DMS153 treated with DMSO at 0.1 percent for 48 hours (cell line): ENCODE measurements around the gene PHKG2.

Experiments used
- DNase-seq: peaks from one replicate; lab custom pipeline; 2025; ENCODE audit not compliant: unreplicated experiment; lab: John Stamatoyannopoulos, UW

PHKG2 gene

GRCh38 chr16:30755955-30756780 is 7.9 kb downstream of the PHKG2 start:
- DNase-seq = no peak

DNA sequence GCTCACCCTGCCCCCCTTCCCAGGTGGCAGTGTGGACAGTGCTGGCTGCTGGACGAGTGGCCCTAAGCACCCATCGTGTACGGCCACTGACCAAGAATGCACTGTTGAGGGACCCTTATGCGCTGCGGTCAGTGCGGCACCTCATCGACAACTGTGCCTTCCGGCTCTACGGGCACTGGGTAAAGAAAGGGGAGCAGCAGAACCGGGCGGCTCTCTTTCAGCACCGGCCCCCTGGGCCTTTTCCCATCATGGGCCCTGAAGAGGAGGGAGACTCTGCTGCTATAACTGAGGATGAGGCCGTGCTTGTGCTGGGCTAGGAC is 8.5 kb downstream of the PHKG2 start:
- DNase-seq = no peak

DNA sequence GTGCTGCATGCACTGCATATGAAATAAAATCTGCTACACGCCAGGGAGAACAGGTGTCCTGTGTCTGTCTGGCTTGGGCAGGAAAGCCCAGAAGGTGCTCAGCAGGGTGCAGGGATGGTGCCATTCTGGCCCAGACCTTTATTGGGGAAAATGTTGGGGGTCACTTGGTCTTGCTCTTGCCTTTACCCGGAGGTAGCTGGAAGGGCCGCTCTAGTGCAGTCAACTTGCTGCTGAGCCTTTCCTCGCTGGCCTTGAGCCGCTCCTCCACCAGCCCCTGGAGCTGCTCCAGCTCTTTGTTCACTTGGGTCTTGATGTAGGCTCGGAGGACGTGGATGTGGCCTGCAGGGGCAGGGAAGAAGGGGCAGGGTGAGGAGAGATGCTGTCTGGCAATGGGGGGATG is 9.1 kb downstream of the PHKG2 start:
- DNase-seq = no peak

- DNase-seq = no peak
Observed at GRCh38 chr16:30758988-30759491, 10.8 kb downstream of the PHKG2 start.

DNA sequence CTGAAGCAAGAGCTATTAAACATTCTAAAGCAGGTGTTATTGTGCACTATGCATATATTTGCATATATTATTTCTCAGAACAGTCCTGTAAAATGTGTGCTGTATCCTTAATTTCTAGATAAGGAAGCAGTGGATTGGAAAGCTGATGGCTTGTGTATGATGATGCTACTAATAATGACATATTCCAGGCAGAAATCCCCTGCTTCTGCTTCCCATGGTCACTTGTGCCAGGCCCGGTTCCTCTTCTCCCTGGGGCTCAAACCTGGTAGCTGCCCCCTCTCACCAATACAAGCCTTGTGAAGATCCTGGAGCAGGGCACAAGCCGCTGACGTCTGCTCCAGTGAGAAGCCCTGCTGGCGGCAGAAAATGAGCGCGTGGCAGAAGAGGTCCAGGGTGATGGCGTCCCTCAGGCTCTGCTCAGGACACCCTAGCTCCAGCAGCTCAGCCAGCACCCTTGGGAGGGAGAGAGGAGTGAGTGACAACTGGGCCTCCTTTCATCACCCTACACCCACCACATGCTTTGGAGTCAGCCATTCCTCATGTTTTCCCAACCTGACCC is 11.9 kb downstream of the PHKG2 start:
- DNase-seq = no peak

- DNase-seq = no peak
Observed at GRCh38 chr16:30760577-30761426, 12.6 kb downstream of the PHKG2 start.

- DNase-seq = no peak
Observed at GRCh38 chr16:30761427-30761927, 13.3 kb downstream of the PHKG2 start.

DNA sequence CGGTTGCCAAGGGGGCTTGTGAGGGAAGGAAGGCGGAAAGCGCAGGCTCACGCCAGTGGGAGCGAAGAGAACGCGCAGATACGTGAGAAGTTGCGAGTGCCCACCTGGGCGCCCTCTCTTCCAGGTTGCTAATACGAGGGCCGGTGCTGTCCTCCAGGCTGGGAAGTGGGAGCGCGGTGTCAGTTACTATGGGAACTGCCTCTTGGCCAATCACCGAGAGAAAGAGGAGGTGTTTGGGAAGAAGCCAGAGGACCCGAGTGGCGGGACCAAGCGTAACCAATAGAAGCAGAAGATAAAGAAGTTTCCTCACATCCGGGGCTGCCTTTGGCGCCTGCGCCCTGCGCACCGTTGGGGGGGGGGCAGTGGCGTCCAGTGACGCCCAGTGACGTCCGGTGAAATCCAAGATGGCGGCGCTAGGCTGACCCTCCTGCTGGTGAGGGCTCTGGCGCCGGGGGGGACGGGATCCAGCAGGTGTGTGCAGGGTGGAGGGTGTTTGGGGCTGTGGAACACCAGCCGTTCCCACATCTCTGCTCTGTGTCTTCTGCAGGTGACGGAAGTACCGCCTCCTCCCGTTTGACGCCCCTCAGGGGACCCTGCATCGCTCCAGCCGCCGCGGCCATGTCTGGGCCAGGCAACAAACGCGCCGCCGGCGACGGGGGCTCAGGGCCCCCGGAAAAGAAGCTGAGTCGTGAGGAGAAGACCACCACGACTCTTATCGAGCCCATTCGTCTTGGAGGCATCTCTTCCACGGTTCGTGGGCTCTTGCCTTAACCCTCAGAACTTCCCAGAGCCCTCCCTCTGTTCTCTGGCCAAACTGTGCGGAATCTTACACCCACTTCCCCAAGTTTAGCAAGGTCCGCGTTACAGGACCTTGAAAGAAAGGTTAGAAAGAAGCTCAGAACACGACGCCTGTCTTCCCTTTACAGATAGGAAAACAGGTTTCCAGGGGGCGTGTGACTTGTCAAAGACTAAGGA is 14.0 kb downstream of the PHKG2 start, which contains the start of the genes CFAP119 and RNF40:
Gene CFAP119, minus strand, starts transcription at position 135 of the 975 bp plus-strand sequence. CDS start 314 bp downstream, outside the sequence.
Gene RNF40, plus strand, starts transcription at position 395 of the 975 bp plus-strand sequence. Its CDS starts 224 bp downstream, at position 619.
- DNase-seq = peak; percentile 89

DNA sequence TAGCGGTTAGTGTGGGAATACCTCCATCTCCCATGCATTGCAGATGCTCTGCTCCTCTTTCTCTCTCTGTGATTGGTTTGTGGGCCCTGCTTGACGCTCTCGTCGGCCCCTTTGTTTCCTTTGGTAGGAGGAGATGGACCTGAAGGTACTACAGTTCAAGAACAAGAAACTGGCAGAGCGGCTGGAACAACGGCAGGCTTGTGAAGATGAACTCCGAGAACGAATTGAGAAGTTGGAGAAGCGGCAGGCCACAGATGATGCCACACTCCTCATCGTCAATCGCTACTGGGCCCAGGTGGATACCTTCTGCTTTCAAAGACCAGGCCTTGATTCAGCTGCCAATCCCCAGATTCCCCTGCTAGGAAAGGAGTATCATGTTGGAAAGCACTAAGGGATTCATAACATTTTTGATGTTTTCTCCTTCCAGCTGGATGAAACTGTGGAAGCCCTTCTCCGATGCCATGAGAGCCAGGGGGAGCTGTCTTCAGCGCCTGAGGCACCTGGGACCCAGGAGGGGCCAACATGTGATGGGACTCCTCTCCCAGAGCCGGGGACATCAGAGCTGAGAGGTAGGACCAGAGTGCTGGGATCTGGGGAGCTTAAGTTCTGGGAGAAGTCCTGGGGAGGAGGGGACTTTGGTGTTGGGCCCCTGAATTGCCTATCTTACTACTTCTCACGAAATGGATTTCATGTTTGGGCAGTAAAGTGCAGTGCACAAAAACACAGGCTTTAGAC is 14.9 kb downstream of the PHKG2 start:
- DNase-seq = no peak

GRCh38 chr16:30764086-30764485 is 15.9 kb downstream of the PHKG2 start:
- DNase-seq = no peak

GRCh38 chr16:30764816-30765465 is 16.7 kb downstream of the PHKG2 start:
- no peak for DNase-seq

GRCh38 chr16:30766206-30766932 is 18.1 kb downstream of the PHKG2 start:
- no peak for DNase-seq

DNA sequence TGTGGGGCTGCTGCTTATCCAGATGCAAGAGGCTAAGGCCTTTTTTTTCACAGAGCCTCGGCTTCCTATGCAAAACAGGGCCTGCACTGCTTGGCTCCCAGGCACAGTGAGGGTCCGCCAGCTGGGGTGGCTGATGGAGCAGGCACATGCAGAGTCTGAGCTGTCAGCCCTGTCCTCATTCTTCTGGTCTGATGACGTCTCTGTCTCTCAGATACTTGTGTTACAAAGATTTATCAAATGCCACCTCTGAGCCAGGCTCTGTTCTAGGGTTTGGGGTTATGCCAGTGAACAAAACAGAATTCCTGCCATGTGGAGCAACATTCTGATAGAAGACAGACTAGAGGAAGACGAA is 18.7 kb downstream of the PHKG2 start:
- DNase-seq = no peak

DNA sequence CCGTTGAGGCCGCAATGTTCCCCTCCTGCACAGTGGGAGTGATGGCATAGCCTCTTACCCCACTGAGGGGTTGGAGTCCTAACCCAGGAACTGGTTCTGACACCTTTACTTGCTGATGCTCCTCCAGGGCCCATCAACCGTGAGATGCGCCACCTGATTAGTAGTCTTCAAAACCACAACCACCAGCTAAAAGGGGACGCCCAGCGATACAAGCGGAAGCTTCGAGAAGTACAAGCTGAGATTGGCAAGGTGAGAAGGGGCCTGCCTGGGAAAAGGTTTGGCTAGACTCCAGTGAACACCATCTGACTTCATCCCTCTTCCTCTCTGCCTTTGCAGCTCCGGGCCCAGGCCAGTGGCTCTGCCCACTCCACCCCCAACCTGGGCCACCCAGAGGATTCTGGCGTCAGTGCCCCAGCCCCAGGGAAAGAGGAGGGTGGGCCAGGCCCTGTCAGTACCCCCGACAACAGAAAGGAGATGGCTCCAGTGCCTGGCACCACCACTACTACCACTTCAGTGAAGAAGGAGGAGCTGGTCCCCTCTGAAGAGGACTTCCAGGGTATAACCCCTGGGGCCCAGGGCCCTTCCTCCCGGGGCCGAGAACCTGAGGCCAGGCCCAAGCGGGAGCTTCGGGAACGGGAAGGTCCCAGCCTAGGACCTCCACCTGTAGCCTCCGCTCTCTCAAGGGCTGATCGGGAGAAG is 19.7 kb downstream of the PHKG2 start:
- DNase-seq = no peak

DNA sequence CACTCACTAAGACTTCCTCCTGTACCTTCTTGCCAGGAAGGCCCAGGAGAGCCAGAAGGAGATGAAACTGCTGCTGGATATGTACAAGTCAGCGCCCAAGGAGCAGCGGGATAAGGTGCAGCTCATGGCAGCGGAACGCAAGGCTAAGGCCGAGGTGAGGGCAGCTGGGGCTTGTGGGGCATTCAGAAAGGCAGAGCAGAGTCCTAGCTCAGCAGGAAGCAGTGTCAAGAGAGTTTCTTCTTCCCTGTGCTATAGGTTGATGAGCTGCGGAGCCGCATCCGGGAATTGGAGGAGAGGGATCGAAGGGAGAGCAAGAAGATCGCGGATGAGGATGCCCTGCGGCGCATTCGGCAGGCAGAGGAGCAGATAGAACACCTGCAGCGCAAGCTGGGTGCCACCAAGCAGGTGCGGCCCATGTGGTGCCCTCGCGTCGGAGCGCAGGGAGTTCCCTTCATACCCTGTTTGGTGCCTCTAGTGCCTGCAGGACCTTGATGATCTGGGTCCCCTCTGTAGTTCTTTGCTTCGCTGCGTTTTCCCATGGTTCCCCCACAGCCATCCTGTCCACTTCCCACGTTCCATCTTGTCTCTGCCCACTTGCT is 20.5 kb downstream of the PHKG2 start:
- DNase-seq = no peak

DNA sequence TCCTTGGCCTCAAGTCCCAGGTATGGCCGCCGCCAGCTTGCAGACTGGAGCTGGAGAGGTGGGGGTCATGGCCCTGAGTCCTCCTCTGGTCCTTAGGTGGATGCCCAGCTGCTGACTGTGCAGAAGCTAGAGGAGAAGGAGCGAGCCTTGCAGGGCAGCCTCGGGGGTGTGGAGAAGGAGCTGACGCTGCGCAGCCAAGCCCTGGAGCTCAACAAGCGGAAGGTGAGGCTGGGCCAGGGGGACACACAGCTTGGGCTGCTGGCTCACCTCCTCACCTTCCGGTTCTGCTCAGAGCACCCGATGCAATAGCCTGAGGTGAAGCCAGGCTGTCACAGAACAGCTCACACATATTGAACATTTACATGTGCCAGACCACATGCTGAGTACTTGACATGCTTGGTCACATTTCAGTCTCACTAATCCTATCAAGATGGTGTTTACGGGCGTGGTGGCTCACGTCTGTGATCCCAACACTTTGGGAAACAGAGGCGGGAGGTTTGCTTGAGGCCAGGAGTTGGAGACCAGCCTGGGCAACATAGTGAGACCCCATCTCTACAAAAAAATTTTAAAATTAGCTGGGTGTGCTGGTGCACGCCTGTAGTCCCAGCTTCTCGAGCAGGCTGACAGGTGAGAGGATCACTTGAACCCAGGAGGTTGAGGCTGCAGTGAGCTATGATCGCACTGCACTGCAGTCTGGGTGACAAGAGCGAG is 21.3 kb downstream of the PHKG2 start:
- no peak for DNase-seq

DNA sequence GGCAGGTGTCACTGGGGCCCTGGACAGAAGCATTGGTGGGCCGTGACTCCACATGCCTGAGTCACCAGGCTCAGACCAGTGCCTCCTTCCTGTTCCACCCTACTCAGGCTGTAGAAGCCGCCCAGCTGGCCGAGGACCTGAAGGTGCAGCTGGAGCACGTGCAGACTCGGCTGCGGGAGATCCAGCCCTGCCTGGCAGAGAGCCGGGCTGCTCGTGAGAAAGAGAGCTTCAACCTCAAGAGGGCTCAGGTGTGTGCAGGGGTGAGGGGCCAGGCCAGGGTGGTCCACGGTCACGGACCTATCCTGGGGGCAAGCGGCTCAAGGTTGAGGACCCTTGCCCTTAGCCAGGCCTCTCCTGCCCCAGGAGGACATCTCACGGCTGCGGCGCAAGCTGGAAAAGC is 23.5 kb downstream of the PHKG2 start:
- no peak for DNase-seq
